IMR-90 (cell line): Measurements from ENCODE around the gene IRF2. TPM values are rescaled to one million over a fixed set of nuclear protein-coding genes. Genes with fewer than 3 reads are reported as not detected.
A peak's percentile ranks its signal among the peaks of the same experiment; 100 is the strongest.

Experiments
- ATAC-seq: fragments of 200-7000 bp; cut with Tn5 transposase; 2 replicates; pipeline ENCODE4 v1.9.1; 2020; ENCODE audit warnings: low read depth, mild to moderate bottlenecking, moderate library complexity
- BruUV-seq: library from RNA; stranded (reverse); fragments of 400-500 nt; replicated peaks from 2 replicates; lab custom pipeline; 2021; lab: Mats Ljungman, UMichigan
- CTCF ChIA-PET: fragments of 300-600 bp; formaldehyde crosslinking; extraction: SDS; loops from one replicate; lab custom pipeline; 2021; ENCODE audit warnings: antibody characterized with exemption; lab: Yijun Ruan, JAX
- POLR2A ChIA-PET: fragments of 300-600 bp; sonication (Branson Sonifier 250); formaldehyde crosslinking; loops from one replicate; lab custom pipeline; 2022; ENCODE audit warnings: antibody characterized with exemption; ENCODE audit not compliant: unreplicated experiment; lab: Charles Lee
- DNase-seq: peaks from one replicate; pipeline ENCODE4 v3.0.0; 2013
- H2AFZ ChIP-seq: replicated peaks from 2 replicates; pipeline ENCODE3; 2013; ENCODE audit warnings: low read length, mild to moderate bottlenecking; ENCODE audit not compliant: poor library complexity
- H2AK5ac ChIP-seq: 2 replicates; pipeline ENCODE4 v1.6.1; 2013; ENCODE audit warnings: low read depth, low read length, inconsistent platforms
- H2AK9ac ChIP-seq: replicated peaks from 2 replicates; pipeline ENCODE3; 2013; ENCODE audit warnings: mild to moderate bottlenecking, low read depth, low read length, moderate library complexity; ENCODE audit not compliant: poor library complexity
- H2BK120ac ChIP-seq: 2 replicates; pipeline ENCODE4 v1.6.1; 2013; ENCODE audit warnings: low read depth, low read length, inconsistent platforms
- H2BK15ac ChIP-seq: 3 replicates; pipeline ENCODE4 v1.6.1; 2013; ENCODE audit warnings: low read depth, low read length, inconsistent platforms
- H2BK20ac ChIP-seq: 2 replicates; pipeline ENCODE4 v1.6.1; 2013; ENCODE audit warnings: low read depth, mild to moderate bottlenecking, inconsistent platforms, low read length, moderate library complexity
- H2BK5ac ChIP-seq: 2 replicates; pipeline ENCODE4 v1.6.1; 2013; ENCODE audit warnings: mild to moderate bottlenecking, low read depth, low read length, inconsistent platforms; ENCODE audit not compliant: poor library complexity, severe bottlenecking
- H3K14ac ChIP-seq: replicated peaks from 2 replicates; pipeline ENCODE4 v1.6.1; 2013; ENCODE audit warnings: low read depth, low read length, inconsistent platforms
- H3K18ac ChIP-seq: 2 replicates; pipeline ENCODE4 v1.6.1; 2013; ENCODE audit warnings: low read depth, low read length, control low read depth
- H3K23ac ChIP-seq: 2 replicates; pipeline ENCODE4 v1.6.1; 2013; ENCODE audit warnings: low read depth, low read length, inconsistent platforms
- H3K27ac ChIP-seq: 2 replicates; pipeline ENCODE4 v1.5.1; 2013; ENCODE audit warnings: mild to moderate bottlenecking, control low read depth, low read length; ENCODE audit not compliant: insufficient read depth
- H3K27me3 ChIP-seq: 2 replicates; pipeline ENCODE4 v1.6.1; 2013; ENCODE audit warnings: low read length; ENCODE audit not compliant: control insufficient read depth, insufficient read depth
- H3K36me3 ChIP-seq: 2 replicates; pipeline ENCODE4 v1.6.1; 2013; ENCODE audit warnings: low read length, mixed read lengths; ENCODE audit not compliant: control insufficient read depth, insufficient read depth
- H3K4ac ChIP-seq: 2 replicates; pipeline ENCODE4 v1.6.1; 2013; ENCODE audit warnings: low read depth, low read length, inconsistent platforms
- H3K4me1 ChIP-seq: 2 replicates; pipeline ENCODE4 v1.6.1; 2013; ENCODE audit warnings: low read length, mixed read lengths; ENCODE audit not compliant: control insufficient read depth, insufficient read depth
- H3K4me2 ChIP-seq: 2 replicates; pipeline ENCODE4 v1.6.1; 2013; ENCODE audit warnings: low read depth, mild to moderate bottlenecking, control low read depth, low read length, moderate library complexity
- H3K4me3 ChIP-seq: 2 replicates; pipeline ENCODE4 v1.5.1; 2013; ENCODE audit warnings: low read depth, mild to moderate bottlenecking, control low read depth, low read length, moderate library complexity; ENCODE audit not compliant: insufficient read depth
- H3K56ac ChIP-seq: 2 replicates; pipeline ENCODE4 v1.6.1; 2013; ENCODE audit warnings: low read length, inconsistent platforms; ENCODE audit not compliant: insufficient read depth; ENCODE audit errors: extremely low read depth
- H3K79me1 ChIP-seq, 2 experiments: 2 replicates each; pipeline ENCODE4 v1.6.1; 2013; ENCODE audit warnings: low read length in 2 of 2, inconsistent platforms in 1 of 2, low read depth in 1 of 2
- H3K9ac ChIP-seq: 2 replicates; pipeline ENCODE4 v1.6.1; 2013; ENCODE audit warnings: low read depth, low read length, control low read depth
- H3K9me1 ChIP-seq: 2 replicates; pipeline ENCODE4 v1.6.1; 2013; ENCODE audit warnings: low read length, inconsistent platforms; ENCODE audit not compliant: insufficient read depth
- H3K9me3 ChIP-seq: 2 replicates; pipeline ENCODE4 v1.6.1; 2013; ENCODE audit warnings: low read length; ENCODE audit not compliant: control insufficient read depth, insufficient read depth
- H4K20me1 ChIP-seq: 2 replicates; pipeline ENCODE4 v1.6.1; 2013; ENCODE audit warnings: low read length, inconsistent platforms; ENCODE audit not compliant: insufficient read depth
- H4K5ac ChIP-seq: 2 replicates; pipeline ENCODE4 v1.6.1; 2013; ENCODE audit warnings: mild to moderate bottlenecking, low read depth, low read length, control low read depth
- H4K8ac ChIP-seq, 2 experiments: 2 replicates each; pipeline ENCODE4 v1.6.1; 2013; ENCODE audit warnings: low read depth in 2 of 2, low read length in 2 of 2, control low read depth in 1 of 2, inconsistent platforms in 1 of 2
- H4K91ac ChIP-seq: 2 replicates; pipeline ENCODE4 v1.6.1; 2013; ENCODE audit warnings: low read depth, low read length, inconsistent platforms; ENCODE audit not compliant: insufficient read depth
- FOS ChIP-seq: fragments of 150-350 bp; IDR thresholded peaks from 2 replicates; pipeline ENCODE4 v1.6.1; 2016; ENCODE audit warnings: low read depth, low read length
- MAFK ChIP-seq: IDR thresholded peaks from 2 replicates; pipeline ENCODE4 v1.6.1; 2012; ENCODE audit warnings: low read depth, low read length, improper control_type of control experiment
- WGBS, 2 experiments: methylation state at CpG; one replicate each; pipeline versions ENCODE4 v1.1.5 to v1.1.7; 2013; ENCODE audit warnings: missing lambda C conversion rate in 2 of 2; ENCODE audit not compliant: insufficient read length in 1 of 2; ENCODE audit errors: extremely low coverage in 2 of 2; 5-methylcytosine and 5-hydroxymethylcytosine counted together
- dilution Hi-C: fragments of 300-500 bp; cut with HindIII; formaldehyde crosslinking; loops from one replicate; pipeline ENCODE4 v1.14.3; 2018; ENCODE audit warnings: low sequenced_read_pairs; ENCODE audit not compliant: unreplicated experiment
- in situ Hi-C: fragments of 300-500 bp; cut with MboI; formaldehyde crosslinking; loops from 3 replicates; pipeline ENCODE4 v1.14.3; 2019; ENCODE audit warnings: low sequenced_read_pairs, inconsistent platforms, mixed read lengths
- intact Hi-C: fragments of 100-400 bp; cut with micrococcal nuclease; formaldehyde crosslinking; loops from 2 replicates; pipeline ENCODE4 v1.10.0; 2022
- polyA plus RNA-seq, 3 experiments: library from polyadenylated mRNA; depleted of rRNA; stranded (reverse); fragments of >200 nt; gene quantifications; 2 replicates each; pipeline ENCODE4 v1.2.3, GENCODE V29; 2012; ENCODE audit warnings: low replicate concordance in 1 of 3
- total RNA-seq: library from RNA; depleted of rRNA; stranded (reverse); fragments of >200 nt; gene quantifications from 2 replicates; pipeline ENCODE4 v1.2.3, GENCODE V29; 2012

IRF2 gene
- total and polyA plus RNA-seq, 2 of the 4 experiments (the other 2 are of a cell fraction) = 16.5 to 21.9 TPM

DNA sequence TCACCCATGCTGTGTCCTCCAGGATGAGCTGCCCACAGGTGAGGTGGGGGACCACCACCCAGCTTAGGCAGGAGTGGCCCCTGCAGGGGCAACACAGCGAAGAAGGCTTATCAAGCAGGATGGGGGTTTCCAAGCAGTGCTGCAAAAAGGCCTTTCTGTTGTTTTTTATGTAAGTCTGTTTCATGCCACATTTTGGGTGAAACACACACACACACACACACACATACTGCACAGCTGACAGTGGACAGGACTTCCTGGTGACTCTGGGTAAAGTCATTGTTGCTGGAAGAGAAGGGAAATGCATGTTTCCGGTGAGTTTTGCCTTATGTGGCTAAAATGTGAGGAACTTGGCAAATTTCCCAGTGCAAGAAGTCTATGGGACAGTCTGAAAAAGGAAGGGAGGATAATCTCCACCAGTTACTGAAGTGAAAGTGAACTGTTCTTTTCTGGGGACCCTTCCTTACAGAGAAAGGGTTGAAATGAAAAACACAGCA is 119.2 kb downstream of the IRF2 start:
- H3K23ac ChIP-seq = peak overlapping the region; percentile 69
- H4K8ac ChIP-seq = peak overlapping the region; percentile 4 to 93
- no peaks in the 10 kb centered on the region for H3K79me1 ChIP-seq
- ChIA-PET CTCF (interaction anchor here (1.0 to 1.4 kb wide), 2 partner anchors 91 to 292 kb away, joined by 3 to 4 read pairs; no protein-coding TSS in a partner anchor), POLR2A (no interaction called here)
- H2AK5ac ChIP-seq = peak overlapping the region; percentile 84
- peaks cover 9% of the 10 kb centered on the region for H3K4me1 ChIP-seq
- no TSS peak for BruUV-seq
- intact Hi-C loops (no loop called here), dilution Hi-C loops (no loop called here), in situ Hi-C loops (no loop called here)
- peak overlapping the region; percentile 84 for H3K4ac ChIP-seq
- peaks cover 9% of the 10 kb centered on the region; the same call in 1 of the 2 replicates for H3K9me1 ChIP-seq
- peaks cover 6% of the 10 kb centered on the region for H3K9me3 ChIP-seq
- no peaks in the 10 kb centered on the region for H4K20me1 ChIP-seq
- no peak overlapping the region for H3K4me3 ChIP-seq
- TF ChIP-seq MAFK (peak; percentile 50; the same call in 1 of the 2 replicates), FOS (no peak)
- peak overlapping the region; percentile 50 for H4K5ac ChIP-seq
- H3K27me3 ChIP-seq = no peaks in the 10 kb centered on the region
- ATAC-seq = peak; percentile 84
- peak overlapping the region; percentile 83 for H2BK120ac ChIP-seq
- peak overlapping the region; percentile 87 for H2AFZ ChIP-seq
- 0 out of 2 replicates have a peak overlapping the region, but pooled peaks have one; percentile 40 for H3K9ac ChIP-seq
- peak overlapping the region; percentile 79 for H3K27ac ChIP-seq
- no peak overlapping the region for H3K56ac ChIP-seq
- WGBS, 2 experiments = no CpG with 5 or more reads among the region's 2 CpGs
- peak overlapping the region; percentile 76 for H2BK20ac ChIP-seq
- H3K4me2 ChIP-seq = peak overlapping the region; percentile 4; the same call in 1 of the 2 replicates
- peak; percentile 93 for DNase-seq
- H4K91ac ChIP-seq = peak overlapping the region; percentile 53; the same call in 1 of the 2 replicates
- peak overlapping the region; percentile 27; the same call in 1 of the 2 replicates for H3K14ac ChIP-seq
- H3K18ac ChIP-seq = peak overlapping the region; percentile 92
- H2BK15ac ChIP-seq = peak overlapping the region; percentile 0; the same call in 1 of the 3 replicates
- no peaks in the 10 kb centered on the region for H3K36me3 ChIP-seq
- peak overlapping the region; percentile 78 for H2BK5ac ChIP-seq
- peak overlapping the region; percentile 47 for H2AK9ac ChIP-seq
